SH-SY5Y (cell line): ENCODE results near the gene LRRC4C.

Experiments
- GATA2 ChIP-seq: IDR thresholded peaks from 2 replicates; pipeline ENCODE4 v1.6.1; 2011; ENCODE audit warnings: mild to moderate bottlenecking, low read depth, low read length
- GATA3 ChIP-seq: IDR thresholded peaks from 2 replicates; pipeline ENCODE4 v1.6.1; 2011; ENCODE audit warnings: low read depth, mild to moderate bottlenecking, low read length, moderate library complexity

GRCh38 chr11:40139066-40139465 is 1320.4 kb downstream of the LRRC4C start:
- TF ChIP-seq GATA2 (no peak), GATA3 (no peak)
